ENCODE measurements around the gene DSCAM.

Gene DSCAM

DNA sequence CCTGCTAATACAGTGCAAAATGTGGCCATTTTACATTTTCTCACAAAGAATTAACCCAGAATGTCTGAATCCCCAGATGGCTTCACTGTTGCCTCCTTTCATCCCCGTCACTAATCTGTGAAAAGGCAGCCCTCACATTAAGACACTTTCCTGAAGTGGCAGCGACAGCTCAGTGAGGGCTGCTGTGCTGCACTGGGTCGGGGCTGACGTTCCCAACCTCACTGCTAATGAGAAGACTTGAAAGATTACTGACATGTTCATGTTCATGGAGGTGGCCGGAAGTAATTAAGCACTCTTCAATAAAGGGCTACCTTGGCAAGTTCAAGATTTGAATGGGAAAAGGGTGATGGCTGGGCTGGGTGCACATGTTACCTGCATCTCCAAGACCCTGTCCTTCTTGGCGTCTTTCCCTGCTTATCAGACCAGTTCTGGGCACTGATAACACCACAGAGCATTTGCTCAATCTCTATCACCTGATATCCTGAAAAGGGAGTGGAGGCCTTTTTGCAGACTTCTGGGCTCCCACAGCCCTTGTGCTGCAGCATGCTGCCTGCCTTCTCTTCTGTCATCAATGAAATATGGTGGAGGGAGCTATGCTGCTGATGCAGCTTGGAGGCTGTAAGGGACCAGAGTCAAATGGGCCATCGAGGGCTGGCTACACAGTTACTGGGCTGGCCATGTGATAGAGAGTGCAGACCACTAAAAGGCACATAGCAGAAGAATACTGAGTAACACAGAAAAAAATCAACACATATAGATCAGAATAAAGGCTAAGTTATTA lies 596.3 kb downstream of the DSCAM start:
- Histone ChIP-seq H3K27me3 (replicated peaks; ENCODE audit: control insufficient read depth, insufficient read depth, low read length, poor library complexity, severe bottlenecking) (no peaks in the 10 kb centered on the region), H3K36me3 (ENCODE audit: control insufficient read depth, insufficient read depth, low read length) (no peaks in the 10 kb centered on the region), H3K9me3 (ENCODE audit: control insufficient read depth, low read length) (no peaks in the 10 kb centered on the region), H3K4me3 (ENCODE audit: insufficient read depth, low read depth, low read length, poor library complexity, severe bottlenecking) (no peak overlapping the region), H3K4me1 (ENCODE audit: control insufficient read depth, insufficient read depth, low read length, poor library complexity, severe bottlenecking) (no peaks in the 10 kb centered on the region), H3K27ac (ENCODE audit: insufficient read depth, low read length, poor library complexity, severe bottlenecking) (no peak overlapping the region)
- DNase-seq = no peak

DNA sequence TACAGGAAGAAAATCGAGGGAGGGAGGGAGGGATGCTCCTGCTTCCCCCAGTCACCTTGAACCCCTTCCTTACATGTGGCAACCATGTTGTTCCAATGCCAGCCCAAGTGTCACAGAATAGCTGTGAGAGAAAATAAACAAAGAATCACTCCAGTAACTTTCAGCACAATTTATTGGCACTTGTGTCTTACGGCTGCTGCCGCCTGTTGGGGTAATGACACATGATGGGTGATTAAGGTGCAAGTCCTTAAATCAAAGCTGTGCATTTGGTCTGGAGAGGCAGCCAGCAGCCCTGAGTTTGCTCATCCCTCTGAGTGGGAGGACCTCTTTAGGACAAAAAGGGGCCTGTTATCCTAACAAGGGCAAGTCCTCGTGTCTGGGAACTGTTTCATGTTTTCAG lies 602.0 kb downstream of the DSCAM start:
- Histone ChIP-seq H3K4me1 (ENCODE audit: control insufficient read depth, insufficient read depth, low read length, poor library complexity, severe bottlenecking) (no peaks in the 10 kb centered on the region), H3K27ac (ENCODE audit: insufficient read depth, low read length, poor library complexity, severe bottlenecking) (no peak overlapping the region), H3K9me3 (ENCODE audit: control insufficient read depth, low read length) (no peaks in the 10 kb centered on the region), H3K4me3 (ENCODE audit: insufficient read depth, low read depth, low read length, poor library complexity, severe bottlenecking) (no peak overlapping the region), H3K27me3 (replicated peaks; ENCODE audit: control insufficient read depth, insufficient read depth, low read length, poor library complexity, severe bottlenecking) (no peaks in the 10 kb centered on the region), H3K36me3 (ENCODE audit: control insufficient read depth, insufficient read depth, low read length) (no peaks in the 10 kb centered on the region)
- no peak for DNase-seq

DNA sequence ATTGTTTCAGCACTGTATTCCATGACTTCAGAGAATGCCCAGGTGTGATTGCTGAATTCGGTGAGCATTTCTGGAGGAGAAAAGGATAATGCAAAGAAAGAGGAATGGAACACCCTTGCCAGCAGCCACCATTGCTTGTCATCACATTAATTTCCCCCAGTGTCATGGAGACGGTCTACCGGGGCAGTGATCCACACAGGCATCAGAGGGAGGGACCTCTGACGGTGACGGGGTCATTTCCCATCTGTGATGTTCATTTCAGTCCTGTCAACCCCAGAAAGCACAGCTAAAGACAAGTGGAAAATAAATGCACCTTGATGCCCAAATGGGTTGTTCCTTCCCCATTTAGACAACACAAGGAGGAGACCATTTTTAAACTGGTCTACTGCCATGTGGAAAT lies 603.3 kb downstream of the DSCAM start:
- Histone ChIP-seq H3K36me3 (ENCODE audit: control insufficient read depth, insufficient read depth, low read length) (no peaks in the 10 kb centered on the region), H3K27me3 (replicated peaks; ENCODE audit: control insufficient read depth, insufficient read depth, low read length, poor library complexity, severe bottlenecking) (no peaks in the 10 kb centered on the region), H3K9me3 (ENCODE audit: control insufficient read depth, low read length) (no peaks in the 10 kb centered on the region), H3K4me3 (ENCODE audit: insufficient read depth, low read depth, low read length, poor library complexity, severe bottlenecking) (no peak overlapping the region), H3K27ac (ENCODE audit: insufficient read depth, low read length, poor library complexity, severe bottlenecking) (no peak overlapping the region), H3K4me1 (ENCODE audit: control insufficient read depth, insufficient read depth, low read length, poor library complexity, severe bottlenecking) (no peaks in the 10 kb centered on the region)
- no peak for DNase-seq

DNA sequence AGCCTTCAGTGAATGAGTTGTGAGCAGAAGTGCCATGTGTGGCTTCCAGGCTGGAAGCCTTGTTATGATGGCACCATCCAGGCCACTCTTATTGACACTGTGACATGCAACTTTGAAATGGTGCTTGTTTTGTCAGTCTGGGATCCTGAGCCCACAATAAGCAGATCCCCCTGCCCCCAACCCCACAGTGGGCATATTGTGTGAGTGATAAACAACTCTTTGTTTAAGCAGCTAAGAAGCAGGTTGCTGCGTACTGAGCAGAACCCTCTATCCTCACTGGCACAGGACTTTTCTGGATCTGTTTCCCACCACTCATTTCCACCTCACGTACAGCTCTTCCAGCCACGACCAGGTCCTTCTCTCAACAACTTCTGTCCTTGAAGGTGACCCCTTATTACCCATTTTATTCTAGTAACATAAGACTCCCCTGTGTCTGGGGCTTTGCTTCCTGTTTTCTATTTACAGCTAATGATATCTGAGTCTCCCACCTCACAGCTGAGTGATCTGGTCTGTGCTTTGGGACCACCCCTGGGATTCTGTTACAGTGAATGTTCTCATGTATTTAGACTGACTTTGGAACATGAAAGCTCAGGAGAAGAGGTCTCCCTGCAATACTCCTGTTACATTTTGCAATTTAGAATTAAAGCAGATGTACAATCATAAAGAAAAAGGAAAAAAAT lies 604.2 kb downstream of the DSCAM start:
- Histone ChIP-seq H3K9me3 (ENCODE audit: control insufficient read depth, low read length) (no peaks in the 10 kb centered on the region), H3K27ac (ENCODE audit: insufficient read depth, low read length, poor library complexity, severe bottlenecking) (no peak overlapping the region), H3K4me3 (ENCODE audit: insufficient read depth, low read depth, low read length, poor library complexity, severe bottlenecking) (no peak overlapping the region), H3K36me3 (ENCODE audit: control insufficient read depth, insufficient read depth, low read length) (no peaks in the 10 kb centered on the region), H3K27me3 (replicated peaks; ENCODE audit: control insufficient read depth, insufficient read depth, low read length, poor library complexity, severe bottlenecking) (no peaks in the 10 kb centered on the region), H3K4me1 (ENCODE audit: control insufficient read depth, insufficient read depth, low read length, poor library complexity, severe bottlenecking) (no peaks in the 10 kb centered on the region)
- no peak for DNase-seq

DNA sequence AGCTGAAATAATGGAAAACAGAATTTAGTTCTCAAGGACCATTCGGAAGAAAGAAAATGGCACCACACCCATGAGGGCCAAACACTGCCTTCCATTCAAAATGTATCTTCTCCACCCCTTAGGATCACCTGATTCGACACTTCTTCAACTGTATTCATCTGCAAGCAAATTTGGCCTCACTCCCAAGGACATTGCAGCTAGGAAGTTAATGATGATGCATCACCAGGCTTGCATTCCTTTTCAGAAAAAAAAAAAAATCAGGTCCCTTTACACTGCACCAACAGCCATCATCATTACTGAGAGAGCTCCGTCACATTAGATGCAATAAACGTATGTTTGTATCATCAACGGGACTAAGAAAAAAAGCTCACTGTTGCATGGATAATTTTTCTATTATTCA lies 611.4 kb downstream of the DSCAM start:
- no peaks in the 10 kb centered on the region for H3K4me1 ChIP-seq (ENCODE audit: control insufficient read depth, insufficient read depth, low read length, poor library complexity, severe bottlenecking)
- DNase-seq = no peak
- H3K27ac ChIP-seq (ENCODE audit: insufficient read depth, low read length, poor library complexity, severe bottlenecking) = no peak overlapping the region
- no peaks in the 10 kb centered on the region for H3K9me3 ChIP-seq (ENCODE audit: control insufficient read depth, low read length)
- no peak overlapping the region for H3K4me3 ChIP-seq (ENCODE audit: insufficient read depth, low read depth, low read length, poor library complexity, severe bottlenecking)
- no peaks in the 10 kb centered on the region for H3K27me3 ChIP-seq (replicated peaks; ENCODE audit: control insufficient read depth, insufficient read depth, low read length, poor library complexity, severe bottlenecking)
- H3K36me3 ChIP-seq (ENCODE audit: control insufficient read depth, insufficient read depth, low read length) = no peaks in the 10 kb centered on the region

GRCh38 chr21:40231979-40232378 lies 615.0 kb downstream of the DSCAM start:
- Histone ChIP-seq H3K9me3 (ENCODE audit: control insufficient read depth, low read length) (no peaks in the 10 kb centered on the region), H3K27ac (ENCODE audit: insufficient read depth, low read length, poor library complexity, severe bottlenecking) (no peak overlapping the region), H3K4me3 (ENCODE audit: insufficient read depth, low read depth, low read length, poor library complexity, severe bottlenecking) (no peak overlapping the region), H3K36me3 (ENCODE audit: control insufficient read depth, insufficient read depth, low read length) (no peaks in the 10 kb centered on the region), H3K27me3 (replicated peaks; ENCODE audit: control insufficient read depth, insufficient read depth, low read length, poor library complexity, severe bottlenecking) (no peaks in the 10 kb centered on the region), H3K4me1 (ENCODE audit: control insufficient read depth, insufficient read depth, low read length, poor library complexity, severe bottlenecking) (no peaks in the 10 kb centered on the region)
- no peak for DNase-seq

GRCh38 chr21:40227096-40227495 lies 619.9 kb downstream of the DSCAM start:
- Histone ChIP-seq H3K36me3 (ENCODE audit: control insufficient read depth, insufficient read depth, low read length) (no peaks in the 10 kb centered on the region), H3K27me3 (replicated peaks; ENCODE audit: control insufficient read depth, insufficient read depth, low read length, poor library complexity, severe bottlenecking) (no peaks in the 10 kb centered on the region), H3K27ac (ENCODE audit: insufficient read depth, low read length, poor library complexity, severe bottlenecking) (no peak overlapping the region), H3K4me1 (ENCODE audit: control insufficient read depth, insufficient read depth, low read length, poor library complexity, severe bottlenecking) (no peaks in the 10 kb centered on the region), H3K9me3 (ENCODE audit: control insufficient read depth, low read length) (no peaks in the 10 kb centered on the region), H3K4me3 (ENCODE audit: insufficient read depth, low read depth, low read length, poor library complexity, severe bottlenecking) (no peak overlapping the region)
- no peak for DNase-seq

DNA sequence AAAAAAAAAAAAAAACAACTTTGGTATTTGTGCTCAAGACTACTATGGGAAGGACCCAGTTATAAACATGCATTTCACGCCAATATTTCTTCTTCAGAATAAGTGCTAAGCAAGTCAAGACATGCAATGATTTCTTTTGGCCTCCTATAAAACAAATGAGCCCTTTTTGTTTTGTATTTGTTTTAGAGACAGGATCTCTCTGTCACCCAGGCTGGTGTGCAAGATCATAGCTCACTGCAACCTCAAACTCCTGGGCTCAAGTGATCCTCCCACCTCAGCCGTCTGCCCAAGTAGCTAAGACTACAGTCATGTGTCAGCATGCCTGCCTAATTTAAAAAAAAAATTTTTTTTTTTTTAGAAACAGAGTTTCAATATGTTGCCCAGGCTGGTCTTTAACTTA lies 631.0 kb downstream of the DSCAM start:
- Histone ChIP-seq H3K4me1 (ENCODE audit: control insufficient read depth, insufficient read depth, low read length, poor library complexity, severe bottlenecking) (no peaks in the 10 kb centered on the region), H3K4me3 (ENCODE audit: insufficient read depth, low read depth, low read length, poor library complexity, severe bottlenecking) (no peak overlapping the region), H3K36me3 (ENCODE audit: control insufficient read depth, insufficient read depth, low read length) (no peaks in the 10 kb centered on the region), H3K9me3 (ENCODE audit: control insufficient read depth, low read length) (no peaks in the 10 kb centered on the region), H3K27me3 (replicated peaks; ENCODE audit: control insufficient read depth, insufficient read depth, low read length, poor library complexity, severe bottlenecking) (no peaks in the 10 kb centered on the region), H3K27ac (ENCODE audit: insufficient read depth, low read length, poor library complexity, severe bottlenecking) (no peak overlapping the region)
- DNase-seq = no peak

GRCh38 chr21:40210251-40210650 lies 636.7 kb downstream of the DSCAM start:
- Histone ChIP-seq H3K27me3 (replicated peaks; ENCODE audit: control insufficient read depth, insufficient read depth, low read length, poor library complexity, severe bottlenecking) (no peaks in the 10 kb centered on the region), H3K4me1 (ENCODE audit: control insufficient read depth, insufficient read depth, low read length, poor library complexity, severe bottlenecking) (no peaks in the 10 kb centered on the region), H3K4me3 (ENCODE audit: insufficient read depth, low read depth, low read length, poor library complexity, severe bottlenecking) (no peak overlapping the region), H3K36me3 (ENCODE audit: control insufficient read depth, insufficient read depth, low read length) (no peaks in the 10 kb centered on the region), H3K9me3 (ENCODE audit: control insufficient read depth, low read length) (no peaks in the 10 kb centered on the region), H3K27ac (ENCODE audit: insufficient read depth, low read length, poor library complexity, severe bottlenecking) (no peak overlapping the region)
- no peak for DNase-seq

GRCh38 chr21:40208948-40209345 lies 638.0 kb downstream of the DSCAM start:
- DNase-seq = no peak
- Histone ChIP-seq H3K27me3 (replicated peaks; ENCODE audit: control insufficient read depth, insufficient read depth, low read length, poor library complexity, severe bottlenecking) (no peaks in the 10 kb centered on the region), H3K36me3 (ENCODE audit: control insufficient read depth, insufficient read depth, low read length) (no peaks in the 10 kb centered on the region), H3K9me3 (ENCODE audit: control insufficient read depth, low read length) (no peaks in the 10 kb centered on the region), H3K4me1 (ENCODE audit: control insufficient read depth, insufficient read depth, low read length, poor library complexity, severe bottlenecking) (no peaks in the 10 kb centered on the region), H3K27ac (ENCODE audit: insufficient read depth, low read length, poor library complexity, severe bottlenecking) (no peak overlapping the region), H3K4me3 (ENCODE audit: insufficient read depth, low read depth, low read length, poor library complexity, severe bottlenecking) (no peak overlapping the region)

Data from effector memory CD4-positive, alpha-beta T cell (primary cell).